Ramos (cell line): ENCODE results near the gene ALX4.

ENCODE experiments used
- in situ Hi-C: fragments of 300-500 bp; cut with MboI; formaldehyde crosslinking; loops from one replicate; pipeline ENCODE4 v1.14.3; 2022; ENCODE audit warnings: low sequenced_read_pairs; ENCODE audit not compliant: unreplicated experiment

The ALX4 gene

DNA sequence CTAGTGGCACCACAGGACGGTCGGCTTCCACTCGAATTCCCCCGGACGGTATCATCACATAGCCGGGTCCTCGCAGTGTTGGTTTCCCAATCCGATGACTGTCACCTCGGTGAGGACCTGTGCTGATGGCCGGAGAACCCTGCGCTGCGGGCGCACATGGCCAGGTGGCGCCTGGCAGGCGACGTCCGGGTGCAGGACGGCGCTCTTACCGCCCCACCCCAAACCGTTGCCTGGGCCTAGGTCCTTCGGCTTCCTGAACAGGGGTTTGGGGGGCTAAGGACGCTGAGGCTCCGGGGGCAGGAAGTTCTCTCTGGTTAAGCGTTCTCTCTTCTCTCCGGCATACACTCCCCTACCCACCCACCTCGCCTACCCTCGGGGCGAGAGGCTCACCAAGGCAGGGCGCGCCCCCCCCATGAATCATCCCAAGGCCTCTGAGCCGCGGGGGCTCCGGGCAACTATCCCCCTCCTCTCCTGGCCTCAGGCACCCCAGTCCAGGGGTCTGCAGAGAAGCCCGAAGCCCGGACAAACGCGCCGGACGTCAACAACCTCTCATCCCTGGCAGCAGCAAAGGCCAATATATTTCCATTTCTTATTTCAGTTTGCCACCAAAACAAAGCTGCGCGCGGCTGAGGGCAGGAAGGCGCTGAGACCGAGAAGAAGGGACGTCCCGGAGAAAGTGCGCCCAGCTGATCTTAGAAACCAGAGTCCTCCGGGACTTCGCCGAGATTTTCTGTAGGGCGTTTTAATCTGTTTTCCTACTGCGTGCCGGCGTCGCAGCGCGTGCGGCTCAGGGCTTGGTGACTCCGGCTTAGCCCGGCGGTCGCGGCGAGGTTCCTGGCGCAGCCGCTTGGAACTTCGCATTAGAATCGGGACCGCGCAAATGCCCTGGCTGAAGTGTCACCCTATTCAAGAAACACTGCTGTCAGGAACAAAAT, 5.6 kb downstream of the ALX4 start:
- in situ Hi-C loops, result no loop called here

DNA sequence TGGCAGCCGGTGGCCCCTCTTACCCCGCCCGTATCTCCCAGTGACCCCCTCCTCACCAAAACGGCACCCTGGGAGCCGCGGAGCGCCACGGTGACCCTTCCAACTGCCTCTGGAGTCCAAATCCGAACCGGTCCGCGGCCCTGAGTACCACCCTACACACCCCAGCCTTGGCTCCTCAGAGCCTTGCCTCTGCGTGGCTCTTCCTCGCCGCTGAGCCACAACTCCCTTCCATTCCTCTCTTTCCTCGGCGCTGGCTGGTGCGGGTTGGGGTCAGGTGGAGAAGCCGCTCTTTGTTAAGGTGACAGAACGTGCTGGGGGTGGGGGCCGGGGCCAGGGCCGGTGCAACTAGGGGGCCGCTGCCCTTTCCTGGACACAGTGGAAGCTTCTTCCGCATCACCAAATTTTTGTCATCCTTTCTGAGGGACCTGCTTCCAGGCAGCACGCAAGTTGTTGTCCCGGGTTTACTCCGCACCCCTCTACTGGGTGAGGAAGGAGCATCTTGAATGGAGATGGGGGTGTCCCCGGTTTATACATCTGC, 6.5 kb downstream of the ALX4 start:
- in situ Hi-C loops, result no loop called here

DNA sequence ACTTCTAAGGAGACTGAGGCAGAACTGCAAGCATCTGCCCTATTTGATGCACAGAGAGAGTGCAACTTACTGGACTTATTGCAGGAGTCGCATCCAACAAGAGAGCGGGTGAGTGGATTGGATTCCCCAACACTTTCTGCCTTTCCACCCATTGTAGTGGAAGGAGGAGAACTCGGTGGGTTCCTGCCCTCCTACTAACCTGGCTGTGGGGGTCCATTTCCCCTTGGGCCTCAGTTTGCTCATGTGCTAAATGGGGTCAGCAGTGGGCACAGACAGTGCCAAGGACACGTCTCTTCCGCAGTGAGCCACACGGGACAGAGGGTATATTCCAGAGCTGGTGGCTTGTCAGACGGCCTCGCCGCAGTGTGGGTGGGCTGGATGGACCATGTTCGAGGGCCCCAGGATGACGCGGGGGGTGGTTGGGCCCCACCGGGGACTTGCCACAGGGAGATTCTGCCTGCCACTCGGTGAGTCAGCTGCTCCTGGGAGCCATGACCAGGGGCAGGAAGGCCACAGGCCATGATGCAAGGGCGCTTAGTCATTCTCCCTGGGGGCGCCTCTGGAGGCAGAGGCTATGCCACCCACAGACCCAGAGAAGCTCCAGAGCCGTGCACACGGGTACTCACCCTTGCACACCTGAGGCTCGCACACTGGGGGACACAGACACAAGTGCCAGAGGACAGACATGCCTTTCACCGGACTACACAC, 8.2 kb downstream of the ALX4 start:
- in situ Hi-C loops, result no loop called here

DNA sequence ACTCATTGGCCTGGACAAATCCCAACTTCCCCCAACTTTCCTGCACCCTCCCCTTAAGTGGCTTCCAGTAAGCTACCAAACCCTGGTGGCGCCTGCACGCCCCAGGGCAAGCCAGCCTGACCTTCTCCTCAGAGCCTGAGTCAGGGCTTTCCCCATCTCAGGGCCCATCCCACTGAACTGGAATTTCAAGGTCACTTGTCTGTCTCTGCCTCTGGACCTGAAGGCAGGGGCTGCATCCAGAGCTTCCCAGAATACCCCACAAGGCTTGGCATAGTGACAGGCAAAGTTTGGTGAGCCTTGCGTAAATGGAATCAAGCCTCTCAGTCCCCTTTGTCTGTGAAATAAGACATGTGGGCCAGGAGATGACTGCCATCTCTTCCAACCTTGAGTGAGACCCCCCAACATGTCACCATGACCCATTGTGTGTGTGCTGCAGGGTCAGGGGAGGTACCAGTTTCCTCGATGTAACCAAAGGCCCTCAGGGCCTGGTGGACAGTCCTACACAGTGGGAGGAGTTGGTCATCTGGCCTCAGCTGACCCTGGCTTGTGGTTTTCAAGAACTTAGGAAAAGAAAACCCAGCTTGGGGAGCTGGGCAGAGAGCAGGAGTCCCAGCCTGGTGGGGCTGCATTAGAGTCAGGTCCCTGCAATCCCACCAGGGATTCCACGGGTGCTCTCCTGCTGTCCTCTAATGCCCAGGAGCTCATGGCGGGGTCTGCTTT, 8.9 kb downstream of the ALX4 start:
- in situ Hi-C loops, result no loop called here

DNA sequence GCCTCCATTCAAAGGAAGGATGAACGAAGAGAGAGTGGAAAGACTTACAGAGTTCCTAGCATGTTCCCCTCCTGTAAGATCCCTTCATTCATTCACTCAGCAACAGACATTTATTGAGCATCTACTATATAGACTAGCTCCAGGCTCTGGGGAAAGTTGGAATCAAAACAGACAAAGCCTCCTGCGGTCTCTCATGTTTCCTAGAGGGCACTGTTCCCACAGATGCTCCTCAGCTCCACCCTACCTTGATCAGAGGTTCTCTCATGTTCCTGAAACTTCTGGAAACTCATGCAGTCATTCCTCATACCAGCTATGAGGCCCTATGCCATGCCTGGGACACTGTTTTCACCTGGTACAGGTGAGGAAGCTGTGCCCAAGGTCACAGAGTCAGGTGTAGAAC, 11.1 kb downstream of the ALX4 start:
- in situ Hi-C loops, result no loop called here

DNA sequence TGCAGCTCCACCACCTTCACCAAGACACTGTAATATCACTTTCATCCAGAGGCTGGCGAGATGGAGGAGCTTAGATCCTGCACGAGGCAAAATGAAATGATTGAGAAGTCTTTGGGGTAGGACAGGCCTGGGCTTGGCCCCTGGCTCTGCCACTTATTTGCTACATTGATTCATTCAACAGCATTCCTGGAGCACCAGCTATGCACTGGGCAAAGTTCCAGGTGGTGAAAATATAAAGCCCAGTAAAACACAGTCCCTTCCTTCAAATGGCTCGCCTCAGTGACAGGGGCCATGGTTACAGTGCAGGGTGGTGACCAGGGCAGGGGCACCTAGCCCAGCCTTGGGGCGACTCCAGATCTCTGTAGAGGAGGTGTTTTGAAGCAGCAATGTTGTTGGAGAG, 19.7 kb downstream of the ALX4 start:
- in situ Hi-C loops, result no loop called here

DNA sequence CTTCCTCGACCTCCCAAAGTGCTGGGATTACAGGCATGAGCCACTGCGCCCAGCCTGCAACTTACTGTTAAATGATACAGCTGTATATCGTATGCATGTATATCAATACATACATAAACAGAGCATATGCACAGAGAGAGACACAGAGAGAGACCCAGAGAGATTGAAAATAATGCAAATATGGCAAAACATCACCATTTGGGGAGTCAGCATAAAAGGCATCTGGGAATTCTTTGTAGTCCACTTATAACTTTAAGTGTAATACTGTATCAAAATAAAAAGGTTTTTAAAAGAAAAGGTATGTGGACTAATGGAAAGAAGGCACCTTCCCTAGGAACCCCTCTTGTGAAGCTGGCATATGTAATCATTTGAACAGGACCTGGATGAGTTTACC, 21.8 kb downstream of the ALX4 start:
- in situ Hi-C loops, result loop anchor here (5.0 kb wide), 1 partner anchor 254 kb away; no protein-coding TSS in a partner anchor

DNA sequence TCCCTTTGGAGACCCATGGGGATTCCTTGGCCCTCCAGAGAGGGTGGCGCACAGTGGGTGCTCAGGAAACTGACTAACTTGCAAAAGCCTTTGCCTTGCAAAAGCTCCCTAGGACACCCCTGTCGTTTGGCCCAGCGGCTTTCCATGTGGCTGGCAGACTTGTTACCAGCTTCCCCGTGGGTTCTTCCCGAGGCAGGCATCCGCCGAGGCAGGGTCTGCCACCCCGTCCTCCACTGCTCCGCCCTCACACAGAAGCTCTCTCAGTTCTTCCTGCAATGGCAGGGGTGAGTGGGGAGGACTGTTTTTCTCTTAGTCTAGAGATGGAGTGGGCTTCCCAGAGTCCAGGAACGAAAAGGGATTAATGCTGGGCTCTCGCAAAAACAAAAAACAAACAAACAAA, 23.0 kb downstream of the ALX4 start:
- in situ Hi-C loops, result loop anchor here (5.0 kb wide), 1 partner anchor 255 kb away; no protein-coding TSS in a partner anchor

DNA sequence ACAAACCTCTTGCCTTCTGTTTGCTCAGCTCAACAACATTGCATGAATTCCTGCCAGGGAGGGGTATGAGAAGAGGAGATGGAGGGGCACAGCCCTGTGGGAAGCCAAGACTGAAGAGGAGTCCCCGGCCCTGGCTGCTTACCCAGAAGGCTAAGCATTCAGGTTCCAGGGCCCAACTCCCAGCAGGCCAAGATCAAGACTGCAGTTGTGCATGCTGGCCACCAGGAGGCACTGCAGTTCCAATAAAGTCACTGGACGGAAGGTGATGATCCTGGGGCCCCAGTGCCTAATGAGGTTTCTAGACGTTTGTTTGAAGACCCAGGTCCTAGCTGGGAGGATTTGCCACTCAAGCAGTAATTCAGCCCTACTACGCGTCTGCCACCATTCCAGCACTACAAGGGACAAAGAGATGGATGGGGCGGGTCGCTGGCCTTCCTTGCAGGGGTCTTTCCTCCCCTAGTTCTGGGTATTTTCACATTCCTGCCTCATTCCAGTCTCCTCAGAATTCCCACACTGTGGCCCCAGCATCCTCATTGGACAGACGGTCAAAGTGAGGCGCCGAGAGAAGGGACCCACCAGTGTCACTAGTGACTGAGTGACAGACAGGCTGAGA, 23.6 kb downstream of the ALX4 start:
- in situ Hi-C loops, result loop anchor here (5.0 kb wide), 1 partner anchor 256 kb away; no protein-coding TSS in a partner anchor

DNA sequence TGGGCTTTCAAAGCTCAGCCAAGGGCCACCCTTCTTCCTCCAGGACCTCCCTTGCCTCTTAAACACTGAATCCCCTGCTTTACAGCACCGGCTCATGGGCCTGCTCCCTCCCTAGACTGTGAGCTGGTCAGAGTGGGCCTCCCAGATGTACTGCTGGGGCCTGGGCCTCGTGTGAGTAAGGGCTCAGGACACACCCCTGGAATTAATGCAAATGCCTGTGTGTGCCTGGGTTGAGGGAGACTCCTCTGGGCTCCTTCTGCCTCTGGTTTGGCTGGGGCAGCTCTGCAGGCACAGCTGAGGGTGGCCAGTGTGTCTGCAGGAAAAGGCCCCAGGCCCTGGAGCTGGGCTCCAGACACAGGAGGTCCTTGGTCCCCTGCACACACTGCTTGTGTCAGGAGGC, 24.2 kb downstream of the ALX4 start:
- in situ Hi-C loops, result loop anchor here (5.0 kb wide), 1 partner anchor 257 kb away; no protein-coding TSS in a partner anchor

DNA sequence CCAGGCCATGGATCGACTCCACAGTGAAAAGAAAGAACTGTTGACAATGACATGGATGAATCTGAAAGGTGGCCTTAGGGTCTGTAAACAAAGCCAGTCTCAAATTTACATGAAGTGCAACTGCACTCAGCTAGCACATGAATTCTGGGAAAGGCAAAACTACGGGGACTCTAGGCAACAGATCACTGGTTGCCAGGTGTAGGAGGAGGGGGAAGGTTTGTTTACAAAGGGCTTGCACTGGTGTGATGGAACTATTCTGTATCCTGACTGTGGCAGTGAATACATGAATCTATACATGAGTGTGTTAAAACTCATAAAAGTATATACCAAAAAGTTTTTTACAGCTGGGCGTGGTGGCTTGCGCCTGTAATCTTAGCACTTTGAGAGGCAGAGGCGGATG, 27.3 kb downstream of the ALX4 start:
- in situ Hi-C loops, result no loop called here

DNA sequence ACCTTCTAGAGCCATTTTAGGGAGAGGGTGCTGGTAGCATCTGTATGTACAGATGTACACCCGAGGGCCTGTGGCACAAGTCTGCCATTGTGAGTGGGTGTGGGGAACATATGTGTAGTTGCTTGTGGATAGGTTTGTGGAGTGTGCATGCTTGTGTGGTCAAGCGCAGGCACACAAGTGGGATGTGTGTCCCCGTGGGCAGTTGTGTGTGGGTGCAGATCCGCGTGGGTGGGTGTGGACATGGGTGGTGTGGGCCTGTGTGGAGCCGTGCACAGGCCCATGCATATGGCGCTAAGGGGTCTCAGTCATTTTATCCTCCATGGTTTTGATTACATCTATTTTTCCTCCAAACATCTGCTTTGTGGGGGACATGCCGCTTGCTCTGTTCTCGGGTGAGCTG, 28.8 kb downstream of the ALX4 start:
- in situ Hi-C loops, result no loop called here

DNA sequence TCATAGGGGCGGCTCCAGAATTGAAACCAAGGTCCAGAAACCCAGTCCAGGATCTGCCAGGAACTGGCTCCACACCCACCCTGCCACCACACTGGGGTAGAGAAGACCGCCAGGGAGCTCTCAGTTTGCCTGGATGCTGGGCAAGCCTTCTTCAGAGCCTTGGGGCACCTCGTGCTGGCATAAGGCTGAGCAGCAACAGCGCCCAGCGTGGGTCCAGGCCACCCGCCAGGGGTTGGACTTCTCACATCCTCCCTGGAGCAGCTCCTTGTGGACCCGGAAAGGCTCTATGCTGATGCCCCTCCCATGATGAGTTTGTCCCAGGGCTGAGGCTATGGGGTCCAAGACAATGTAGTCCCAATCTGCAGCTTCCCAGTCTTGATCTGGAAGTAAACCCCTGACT, 29.7 kb downstream of the ALX4 start:
- in situ Hi-C loops, result no loop called here

DNA sequence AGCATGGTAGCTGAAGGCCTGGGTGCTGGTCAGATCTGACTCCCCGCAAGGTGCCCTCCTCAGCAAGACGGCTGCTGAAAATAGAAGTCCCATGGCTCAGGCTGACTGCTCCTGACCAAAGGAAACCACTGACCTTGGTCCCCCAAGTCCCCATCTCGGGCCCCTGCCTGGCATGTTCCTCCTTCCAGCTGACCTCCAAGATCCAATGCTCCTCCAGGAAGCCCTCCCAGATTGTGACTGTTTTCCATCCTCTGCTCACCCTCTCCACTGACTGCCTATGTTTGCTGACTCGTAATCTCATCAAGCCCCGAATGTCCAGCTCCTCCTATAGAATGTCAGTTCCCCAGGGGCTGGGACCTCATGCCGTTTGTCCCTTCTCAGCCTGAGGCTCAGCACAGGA, 30.5 kb downstream of the ALX4 start:
- in situ Hi-C loops, result no loop called here

DNA sequence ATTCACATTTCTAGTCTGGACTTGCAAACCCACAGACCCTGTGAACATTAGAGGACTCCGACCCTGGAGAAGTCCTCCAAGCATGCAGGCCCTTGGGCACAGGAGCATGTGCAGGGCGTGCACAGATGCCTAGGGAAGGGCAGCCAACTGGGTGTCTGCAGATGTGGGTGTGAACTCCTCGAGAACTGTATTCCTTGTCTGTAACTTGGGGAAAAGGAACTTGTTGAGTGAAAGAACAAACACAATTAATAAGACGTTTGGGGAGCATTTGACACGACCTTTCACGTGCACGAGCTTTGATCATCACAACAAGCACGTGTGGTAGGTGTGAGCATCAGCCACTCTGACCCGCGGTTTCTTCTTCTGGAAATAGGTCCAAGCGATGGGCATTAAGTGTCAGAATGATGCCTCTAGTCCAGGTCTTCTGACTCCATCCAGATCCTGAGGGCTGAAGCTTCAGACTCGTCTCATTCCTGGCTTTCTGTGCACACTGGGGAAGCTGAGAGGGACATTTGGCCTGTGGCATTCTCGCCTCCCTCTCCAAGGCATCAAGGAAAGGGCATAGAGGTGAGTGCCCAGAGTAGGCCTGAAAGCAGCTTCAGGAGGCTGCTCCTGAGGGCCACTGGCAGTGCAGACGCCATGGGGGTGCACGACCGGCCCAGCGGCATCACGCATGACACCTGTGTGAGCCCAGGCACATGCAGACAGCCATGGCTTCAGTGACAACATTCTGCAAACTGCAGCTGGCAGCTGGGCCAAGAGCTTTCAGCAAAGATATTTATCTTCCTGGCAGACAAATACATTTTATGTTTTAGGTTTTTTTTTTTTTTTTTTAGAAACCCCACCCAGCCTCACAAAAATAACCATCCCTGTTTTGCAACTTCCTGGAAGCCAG, 32.5 kb downstream of the ALX4 start:
- in situ Hi-C loops, result no loop called here

DNA sequence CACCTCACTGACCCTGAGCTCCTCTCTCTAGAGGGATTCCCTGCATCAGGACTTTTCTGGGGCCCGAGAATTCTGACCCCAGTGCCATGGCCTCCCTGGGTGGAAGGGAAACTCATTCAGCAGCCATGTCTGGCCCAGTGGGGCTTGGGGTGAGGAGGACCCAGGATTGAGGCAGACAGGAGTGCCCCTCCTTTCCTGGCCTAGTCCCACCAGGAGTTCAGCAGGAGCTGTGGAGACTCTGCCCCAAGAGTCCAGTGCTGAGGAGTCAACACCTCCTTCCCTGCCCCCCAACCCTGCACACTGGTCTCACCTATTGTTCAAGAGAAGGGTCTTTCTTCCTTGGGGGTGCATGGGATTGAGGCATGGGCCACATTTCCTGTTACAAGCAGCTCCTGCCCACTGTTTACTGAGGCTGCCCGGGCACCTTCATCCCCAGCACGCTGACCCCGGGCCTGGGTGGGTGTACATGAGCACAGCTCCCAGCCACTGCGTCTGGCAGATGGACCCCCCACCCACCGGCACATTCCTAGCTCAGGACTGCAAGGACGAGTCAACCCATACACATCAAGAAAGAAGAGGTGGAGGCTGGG, 33.9 kb downstream of the ALX4 start:
- in situ Hi-C loops, result no loop called here

DNA sequence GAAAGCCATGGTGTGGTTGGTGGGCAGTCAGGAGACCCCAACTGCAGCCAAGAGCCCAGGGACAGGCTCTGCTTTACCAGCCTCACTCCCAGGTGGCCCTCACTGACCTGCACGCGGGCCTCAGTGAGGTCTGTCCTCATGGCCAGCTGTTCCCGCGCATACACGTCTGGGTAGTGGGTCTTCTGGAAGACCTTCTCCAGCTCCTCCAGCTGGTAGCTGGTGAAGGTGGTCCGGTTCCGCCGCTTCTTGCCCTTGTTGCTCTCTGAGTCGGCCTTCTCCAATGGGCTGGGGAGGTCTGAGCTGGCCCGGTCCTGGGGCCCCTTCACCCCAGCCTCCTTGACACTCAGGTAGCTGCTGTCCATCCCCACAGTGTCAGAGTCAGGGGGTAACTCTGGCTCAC, 34.7 kb downstream of the ALX4 start:
- in situ Hi-C loops, result no loop called here

DNA sequence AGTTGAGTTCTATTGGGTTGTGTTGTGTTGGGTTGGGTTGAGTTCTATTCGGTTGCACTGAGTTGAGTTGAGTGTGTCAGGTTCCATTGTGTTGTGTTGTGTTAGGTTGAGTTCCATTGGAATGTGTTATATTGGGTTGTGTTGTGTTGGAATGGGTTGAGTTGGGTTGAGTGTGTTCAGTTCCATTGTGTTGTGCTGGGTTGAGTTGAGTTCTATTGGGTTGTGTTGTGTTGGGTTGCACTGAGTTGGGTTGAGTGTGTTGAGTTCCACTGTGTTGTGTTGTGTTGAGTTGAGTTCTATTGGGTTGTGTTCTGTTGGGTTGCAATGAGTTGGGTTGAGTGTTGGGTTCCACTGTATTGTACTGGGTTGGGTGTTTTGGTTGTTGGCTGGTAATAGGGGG, 35.5 kb downstream of the ALX4 start:
- in situ Hi-C loops, result no loop called here

DNA sequence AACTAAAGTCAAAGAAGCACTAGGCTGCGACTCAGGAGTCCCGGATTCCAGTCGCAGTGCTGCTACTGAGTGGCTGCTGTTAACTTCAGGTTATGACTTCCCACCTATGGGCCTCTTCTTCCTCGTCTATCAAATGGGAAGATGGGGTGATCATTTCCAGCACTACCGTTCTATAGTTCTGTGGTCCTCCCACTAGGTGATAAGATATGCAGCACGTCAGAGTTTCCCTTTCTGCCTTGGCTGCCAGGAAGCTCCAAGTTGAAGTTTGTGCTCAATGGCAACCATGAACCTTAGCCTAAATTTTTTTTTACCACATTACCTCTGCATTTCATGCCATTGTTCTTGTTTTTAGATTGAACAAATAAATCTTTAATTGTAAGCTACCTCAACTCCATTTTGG, 38.7 kb downstream of the ALX4 start:
- in situ Hi-C loops, result no loop called here
